Neural crest cell (in vitro differentiated cells): ENCODE measurements around the gene HSPA1A. TPM values are rescaled to one million over a fixed set of nuclear protein-coding genes. Genes with fewer than 3 reads are reported as not detected.
A peak's percentile ranks its signal among the peaks of the same experiment; 100 is the strongest.

Experiments used
- DNase-seq: peaks from one replicate; pipeline ENCODE4 v3.0.0; 2021; ENCODE audit warnings: low read depth, mixed read lengths, low spot score
- H3K27ac Mint-ChIP-seq: one replicate; pipeline ENCODE4 v1.8.0; 2021; ENCODE audit warnings: mild to moderate bottlenecking, mixed read lengths; ENCODE audit not compliant: unreplicated experiment
- H3K27me3 Mint-ChIP-seq: 2 replicates; pipeline ENCODE4 v1.8.0; 2021; ENCODE audit warnings: low read depth, mild to moderate bottlenecking, mixed read lengths
- H3K36me3 Mint-ChIP-seq: 2 replicates; pipeline ENCODE4 v1.8.0; 2021; ENCODE audit warnings: low read depth, mild to moderate bottlenecking, mixed read lengths
- H3K4me1 Mint-ChIP-seq: 2 replicates; pipeline ENCODE4 v1.8.0; 2021; ENCODE audit warnings: mixed read lengths
- H3K4me3 Mint-ChIP-seq: one replicate; pipeline ENCODE4 v1.8.0; 2021; ENCODE audit warnings: mild to moderate bottlenecking, mixed read lengths
- H3K9me3 Mint-ChIP-seq: 2 replicates; pipeline ENCODE4 v1.8.0; 2021; ENCODE audit warnings: mixed read lengths
- CTCF ChIP-seq: fragments of 200-600 bp; sonication (generic); conservative IDR thresholded peaks from 2 replicates; pipeline ENCODE4 v1.5.0; 2021; ENCODE audit warnings: antibody characterized with exemption, mild to moderate bottlenecking
- total RNA-seq: library from RNA; stranded (reverse); gene quantifications from 2 replicates; pipeline ENCODE4 v1.2.1, GENCODE V29; 2021

The HSPA1A gene
- total RNA-seq, 1 donor from 2014 or later = 72.3 TPM

GRCh38 chr6:31768363-31769257, 46.7 kb upstream of the HSPA1A start:
- Mint-ChIP-seq H3K27me3 (no peaks in the 10 kb centered on the region), H3K4me1 (peaks cover 19% of the 10 kb centered on the region), H3K4me3 (no peak overlapping the region), H3K27ac (no peak overlapping the region), H3K36me3 (peaks cover 2% of the 10 kb centered on the region), H3K9me3 (no peaks in the 10 kb centered on the region)
- no peak for TF ChIP-seq CTCF
- no peak for DNase-seq

GRCh38 chr6:31769684-31770371, 45.5 kb upstream of the HSPA1A start:
- Mint-ChIP-seq H3K27ac (no peak overlapping the region), H3K9me3 (no peaks in the 10 kb centered on the region), H3K4me1 (peaks cover 9% of the 10 kb centered on the region), H3K36me3 (no peaks in the 10 kb centered on the region), H3K27me3 (no peaks in the 10 kb centered on the region), H3K4me3 (no peak overlapping the region)
- TF ChIP-seq CTCF = peak; percentile 75
- DNase-seq = peak; percentile 38

GRCh38 chr6:31770860-31771259, 44.5 kb upstream of the HSPA1A start:
- Mint-ChIP-seq H3K4me1 (peaks cover 9% of the 10 kb centered on the region), H3K4me3 (no peak overlapping the region), H3K9me3 (no peaks in the 10 kb centered on the region), H3K27me3 (no peaks in the 10 kb centered on the region), H3K36me3 (no peaks in the 10 kb centered on the region), H3K27ac (no peak overlapping the region)
- TF ChIP-seq CTCF = no peak
- DNase-seq = no peak

- TF ChIP-seq CTCF = no peak
- H3K27me3 Mint-ChIP-seq = no peaks in the 10 kb centered on the region
- H3K4me3 Mint-ChIP-seq = no peak overlapping the region
- peaks cover 4% of the 10 kb centered on the region for H3K4me1 Mint-ChIP-seq
- no peaks in the 10 kb centered on the region for H3K9me3 Mint-ChIP-seq
- no peaks in the 10 kb centered on the region for H3K36me3 Mint-ChIP-seq
- H3K27ac Mint-ChIP-seq = no peak overlapping the region
- no peak for DNase-seq
These were observed 43.4 kb upstream of the HSPA1A start for GRCh38 chr6:31771992-31772358.

GRCh38 chr6:31775184-31775583, 40.2 kb upstream of the HSPA1A start:
- TF ChIP-seq CTCF = no peak
- Mint-ChIP-seq H3K27me3 (no peaks in the 10 kb centered on the region), H3K4me3 (no peak overlapping the region), H3K36me3 (no peaks in the 10 kb centered on the region), H3K27ac (peak overlapping the region; percentile 71), H3K4me1 (no peaks in the 10 kb centered on the region), H3K9me3 (no peaks in the 10 kb centered on the region)
- no peak for DNase-seq
